A673 (cell line): Measurements from ENCODE around the gene RAB22A. TPM values are rescaled to one million over a fixed set of nuclear protein-coding genes. Genes with fewer than 3 reads are reported as not detected.

ENCODE experiments used
- BruUV-seq: library from RNA; stranded (reverse); fragments of 400-500 nt; replicated peaks from 2 replicates; lab custom pipeline; 2021; lab: Mats Ljungman, UMichigan
- CTCF ChIA-PET: fragments of 300-600 bp; sonication (Branson Sonifier 250); formaldehyde crosslinking; loops from one replicate; lab custom pipeline; 2022; ENCODE audit warnings: antibody characterized with exemption; lab: Charles Lee
- POLR2A ChIA-PET: fragments of 300-600 bp; sonication (Branson Sonifier 250); formaldehyde crosslinking; loops from one replicate; lab custom pipeline; 2022; ENCODE audit warnings: antibody characterized with exemption; ENCODE audit not compliant: low non-redundant PET; lab: Charles Lee
- DNase-seq: peaks from one replicate; pipeline ENCODE4 v3.0.0-alpha.2; 2015; ENCODE audit warnings: low spot score
- H3K27ac ChIP-seq: fragments of 200-600 bp; sonication (generic); 2 replicates; pipeline ENCODE4 v1.5.1; 2016; ENCODE audit warnings: mixed run types, low read depth, mild to moderate bottlenecking, mixed read lengths, antibody characterized with exemption, low read length; ENCODE audit not compliant: poor library complexity, severe bottlenecking
- H3K27me3 ChIP-seq: fragments of 200-600 bp; sonication (generic); replicated peaks from 2 replicates; pipeline ENCODE4 v1.6.1; 2017; ENCODE audit warnings: mixed run types, low read depth, mild to moderate bottlenecking, mixed read lengths, antibody characterized with exemption, low read length; ENCODE audit not compliant: insufficient read depth, poor library complexity
- H3K36me3 ChIP-seq: fragments of 200-600 bp; sonication (generic); 2 replicates; pipeline ENCODE4 v1.6.1; 2016; ENCODE audit warnings: mixed run types, mild to moderate bottlenecking, mixed read lengths, antibody characterized with exemption, low read length; ENCODE audit not compliant: insufficient read depth, poor library complexity, severe bottlenecking
- H3K4me1 ChIP-seq: fragments of 200-600 bp; sonication (generic); 2 replicates; pipeline ENCODE4 v1.6.1; 2017; ENCODE audit warnings: mixed run types, mild to moderate bottlenecking, mixed read lengths, antibody characterized with exemption, low read length; ENCODE audit not compliant: insufficient read depth, poor library complexity, severe bottlenecking
- H3K4me3 ChIP-seq: fragments of 200-600 bp; sonication (generic); 2 replicates; pipeline ENCODE4 v1.5.1; 2016; ENCODE audit warnings: low read depth, mixed run types, mild to moderate bottlenecking, mixed read lengths, low read length; ENCODE audit not compliant: poor library complexity, severe bottlenecking
- H3K9me3 ChIP-seq: fragments of 200-600 bp; sonication (generic); 2 replicates; pipeline ENCODE4 v1.6.1; 2016; ENCODE audit warnings: mixed run types, low read depth, mild to moderate bottlenecking, mixed read lengths, antibody characterized with exemption, low read length; ENCODE audit not compliant: poor library complexity, severe bottlenecking
- CTCF ChIP-seq: fragments of 300-800, 200-600 bp; sonication (generic); conservative IDR thresholded peaks from 2 replicates; pipeline ENCODE4 v1.5.1; 2017; ENCODE audit warnings: low read depth, mild to moderate bottlenecking, antibody characterized with exemption, low read length, moderate library complexity, mixed read lengths
- EZH2 ChIP-seq: fragments of 200-600 bp; sonication (generic); IDR thresholded peaks from 2 replicates; pipeline ENCODE4 v1.6.1; 2017; ENCODE audit warnings: borderline replicate concordance, low read depth, mild to moderate bottlenecking, mixed read lengths, antibody characterized with exemption, low read length; ENCODE audit not compliant: poor library complexity, severe bottlenecking
- intact Hi-C: fragments of 100-400 bp; cut with micrococcal nuclease; formaldehyde crosslinking; loops from one replicate; pipeline ENCODE4 v1.10.0; 2022; ENCODE audit not compliant: unreplicated experiment
- total RNA-seq: library from RNA; stranded (reverse); gene quantifications from 2 replicates; pipeline ENCODE4 v1.2.3, GENCODE V29; 2021

Gene RAB22A
- total RNA-seq, 1 experiment from 2014 or later = 14.6 TPM

GRCh38 chr20:58402827-58403226, 93.3 kb downstream of the RAB22A start:
- Histone ChIP-seq H3K36me3 (peaks cover 3% of the 10 kb centered on the region), H3K27me3 (no peaks in the 10 kb centered on the region), H3K4me3 (no peak overlapping the region), H3K27ac (no peak overlapping the region), H3K4me1 (peaks cover 22% of the 10 kb centered on the region), H3K9me3 (no peaks in the 10 kb centered on the region)
- POLR2A ChIA-PET = no interaction called here
- no TSS peak for BruUV-seq
- CTCF ChIA-PET = no interaction called here
- intact Hi-C loops = no loop called here
- TF ChIP-seq CTCF (no peak), EZH2 (no peak)
- no peak for DNase-seq

GRCh38 chr20:58403272-58403671, 93.8 kb downstream of the RAB22A start:
- no peaks in the 10 kb centered on the region for H3K9me3 ChIP-seq
- TF ChIP-seq EZH2 (no peak), CTCF (no peak)
- H3K36me3 ChIP-seq = no peaks in the 10 kb centered on the region
- intact Hi-C loops = no loop called here
- no peak overlapping the region for H3K27ac ChIP-seq
- peaks cover 26% of the 10 kb centered on the region for H3K4me1 ChIP-seq
- no peak overlapping the region for H3K4me3 ChIP-seq
- DNase-seq = no peak
- ChIA-PET POLR2A (no interaction called here), CTCF (no interaction called here)
- no TSS peak for BruUV-seq
- no peaks in the 10 kb centered on the region for H3K27me3 ChIP-seq

- Histone ChIP-seq H3K27ac (peak overlapping the region; percentile 73), H3K4me1 (peaks cover 40% of the 10 kb centered on the region), H3K36me3 (no peaks in the 10 kb centered on the region), H3K9me3 (no peaks in the 10 kb centered on the region), H3K27me3 (no peaks in the 10 kb centered on the region), H3K4me3 (no peak overlapping the region)
- ChIA-PET POLR2A (no interaction called here), CTCF (no interaction called here)
- no TSS peak for BruUV-seq
- DNase-seq = no peak
- no peak for TF ChIP-seq EZH2
- no peak for TF ChIP-seq CTCF
- intact Hi-C loops = no loop called here
Measured at GRCh38 chr20:58405504-58406291, 96.2 kb downstream of the RAB22A start.
